ENCODE data around the gene DVL1. TPM values are rescaled to one million over a fixed set of nuclear protein-coding genes. Genes with fewer than 3 reads are reported as not detected.

Gene DVL1
- total RNA-seq, 1 donor from 2014 or later: 55.0 TPM

DNA sequence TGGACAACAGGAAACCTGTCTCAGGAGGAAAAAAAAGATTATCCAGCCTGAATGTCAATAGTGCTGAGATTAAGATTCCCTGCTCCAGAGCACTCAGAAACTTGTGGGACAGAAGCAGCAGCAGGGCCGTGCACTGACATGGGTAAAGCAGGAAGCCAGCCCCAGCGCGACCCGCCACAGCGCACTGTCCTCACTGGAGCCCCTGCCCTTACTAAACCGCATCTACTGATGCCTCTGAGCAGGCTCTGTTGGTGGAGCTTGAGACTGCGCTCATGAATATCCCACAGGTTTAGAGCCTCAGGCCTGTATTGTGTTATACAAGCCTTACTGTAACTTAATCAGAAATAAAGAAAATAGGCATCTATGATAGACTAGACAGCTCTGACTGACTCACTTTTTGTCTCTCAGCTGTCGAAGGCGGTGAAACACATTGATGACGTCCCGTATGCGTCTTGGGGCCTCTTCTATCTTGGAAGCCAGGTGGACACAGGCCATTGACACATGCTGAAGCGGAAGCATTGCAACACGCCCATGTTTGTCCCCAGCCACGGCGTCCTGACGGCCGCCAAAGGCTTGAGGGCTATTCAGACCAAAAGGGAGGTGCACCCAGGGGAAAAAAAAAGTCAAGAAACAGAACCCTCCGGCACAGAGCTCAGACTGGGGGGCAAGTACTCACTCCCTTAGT is 48.8 kb upstream of the DVL1 start:
- no peaks in the 10 kb centered on the region for H3K9me3 ChIP-seq (ENCODE audit: insufficient read depth, low read depth, low read length)

DNA sequence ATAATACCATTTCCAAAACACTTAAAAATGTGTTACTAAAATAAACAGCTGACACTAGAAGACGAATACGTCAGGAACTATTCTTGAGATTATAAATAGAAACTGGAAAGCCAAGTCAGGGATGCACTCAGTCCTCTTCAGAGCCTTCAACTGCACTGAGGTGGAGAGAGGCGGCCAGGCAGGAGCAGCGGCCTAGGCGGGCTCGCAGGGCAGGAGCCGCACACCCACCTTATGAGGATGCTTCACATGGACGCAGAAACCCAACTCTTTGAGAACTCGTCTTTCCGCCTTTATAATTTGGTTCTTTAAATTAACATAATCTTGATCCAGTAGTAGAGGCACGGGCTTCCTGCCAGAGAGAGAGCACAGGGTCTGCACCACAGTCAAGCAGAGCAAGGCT is 45.9 kb upstream of the DVL1 start:
- peaks cover 20% of the 10 kb centered on the region for H3K36me3 Mint-ChIP-seq (ENCODE audit: low read depth, unreplicated experiment)
- Histone ChIP-seq H3K4me2 (ENCODE audit: low read length) (no peak overlapping the region), H3K79me2 (ENCODE audit: insufficient read depth, low read length) (peaks cover 90% of the 10 kb centered on the region), H3K36me3 (ENCODE audit: insufficient read depth, low read length) (peaks cover 55% of the 10 kb centered on the region), H3K27me3 (ENCODE audit: insufficient read depth, low read length) (no peaks in the 10 kb centered on the region), H3K4me1 (ENCODE audit: insufficient read depth, low read length) (peaks cover 17% of the 10 kb centered on the region), H3K27ac (ENCODE audit: low read depth, low read length) (no peak overlapping the region), H3K4me3 (ENCODE audit: insufficient read depth, low read depth, low read length) (no peak overlapping the region), H2AFZ (ENCODE audit: low read depth, low read length) (no peak overlapping the region), H4K20me1 (ENCODE audit: insufficient read depth, low read length) (peaks cover 67% of the 10 kb centered on the region), H3K9me3 (ENCODE audit: insufficient read depth, low read depth, low read length) (no peaks in the 10 kb centered on the region), H3K9ac (ENCODE audit: low read length) (no peak overlapping the region)
- peak overlapping the region; percentile 30 for H3K4me3 Mint-ChIP-seq (ENCODE audit: unreplicated experiment)
- TF ChIP-seq, protein P1, sequence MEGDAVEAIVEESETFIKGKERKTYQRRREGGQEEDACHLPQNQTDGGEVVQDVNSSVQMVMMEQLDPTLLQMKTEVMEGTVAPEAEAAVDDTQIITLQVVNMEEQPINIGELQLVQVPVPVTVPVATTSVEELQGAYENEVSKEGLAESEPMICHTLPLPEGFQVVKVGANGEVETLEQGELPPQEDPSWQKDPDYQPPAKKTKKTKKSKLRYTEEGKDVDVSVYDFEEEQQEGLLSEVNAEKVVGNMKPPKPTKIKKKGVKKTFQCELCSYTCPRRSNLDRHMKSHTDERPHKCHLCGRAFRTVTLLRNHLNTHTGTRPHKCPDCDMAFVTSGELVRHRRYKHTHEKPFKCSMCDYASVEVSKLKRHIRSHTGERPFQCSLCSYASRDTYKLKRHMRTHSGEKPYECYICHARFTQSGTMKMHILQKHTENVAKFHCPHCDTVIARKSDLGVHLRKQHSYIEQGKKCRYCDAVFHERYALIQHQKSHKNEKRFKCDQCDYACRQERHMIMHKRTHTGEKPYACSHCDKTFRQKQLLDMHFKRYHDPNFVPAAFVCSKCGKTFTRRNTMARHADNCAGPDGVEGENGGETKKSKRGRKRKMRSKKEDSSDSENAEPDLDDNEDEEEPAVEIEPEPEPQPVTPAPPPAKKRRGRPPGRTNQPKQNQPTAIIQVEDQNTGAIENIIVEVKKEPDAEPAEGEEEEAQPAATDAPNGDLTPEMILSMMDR (IDR thresholded peaks at IDR 0.05; ENCODE audit: insufficient read depth, low read depth, low read length): no peak
- TF ChIP-seq EZH2 (IDR thresholded peaks at IDR 0.05; ENCODE audit: insufficient read depth, low read length): no peak
- peaks cover 14% of the 10 kb centered on the region for H3K4me1 Mint-ChIP-seq (ENCODE audit: low read depth, unreplicated experiment)
- FAIRE-seq (no peak), DNase-seq (ENCODE audit: low read depth) (no peak)
- H3K27me3 Mint-ChIP-seq (ENCODE audit: low read depth, unreplicated experiment): no peaks in the 10 kb centered on the region
- no peaks in the 10 kb centered on the region for H3K9me3 Mint-ChIP-seq (ENCODE audit: unreplicated experiment)
- peak overlapping the region; percentile 75 for H3K27ac Mint-ChIP-seq (ENCODE audit: unreplicated experiment)

More for the DNA sequence above, 48.8 kb upstream of the DVL1 start:
- Mint-ChIP-seq H3K27me3 (ENCODE audit: low read depth, unreplicated experiment) (no peaks in the 10 kb centered on the region), H3K4me1 (ENCODE audit: low read depth, unreplicated experiment) (peaks cover 36% of the 10 kb centered on the region), H3K9me3 (ENCODE audit: unreplicated experiment) (no peaks in the 10 kb centered on the region), H3K36me3 (ENCODE audit: low read depth, unreplicated experiment) (peaks cover 24% of the 10 kb centered on the region), H3K4me3 (ENCODE audit: unreplicated experiment) (peak overlapping the region; percentile 99), H3K27ac (ENCODE audit: unreplicated experiment) (peak overlapping the region; percentile 96)
- no peak for FAIRE-seq
- Histone ChIP-seq H3K4me3 (ENCODE audit: insufficient read depth, low read depth, low read length) (peak overlapping the region; percentile 90), H3K9ac (ENCODE audit: low read length) (peak overlapping the region; percentile 95), H3K4me2 (ENCODE audit: low read length) (peak overlapping the region; percentile 99), H4K20me1 (ENCODE audit: insufficient read depth, low read length) (peaks cover 64% of the 10 kb centered on the region), H3K4me1 (ENCODE audit: insufficient read depth, low read length) (peaks cover 32% of the 10 kb centered on the region), H3K36me3 (ENCODE audit: insufficient read depth, low read length) (peaks cover 36% of the 10 kb centered on the region), H2AFZ (ENCODE audit: low read depth, low read length) (no peak overlapping the region), H3K27ac (ENCODE audit: low read depth, low read length) (peak overlapping the region; percentile 78), H3K27me3 (ENCODE audit: insufficient read depth, low read length) (no peaks in the 10 kb centered on the region), H3K79me2 (ENCODE audit: insufficient read depth, low read length) (peaks cover 91% of the 10 kb centered on the region)
- TF ChIP-seq EZH2 (IDR thresholded peaks at IDR 0.05; ENCODE audit: insufficient read depth, low read length): no peak
- TF ChIP-seq, protein P1 (IDR thresholded peaks at IDR 0.05; ENCODE audit: insufficient read depth, low read depth, low read length): no peak
- peak; percentile 28 for DNase-seq (ENCODE audit: low read depth)

DNA sequence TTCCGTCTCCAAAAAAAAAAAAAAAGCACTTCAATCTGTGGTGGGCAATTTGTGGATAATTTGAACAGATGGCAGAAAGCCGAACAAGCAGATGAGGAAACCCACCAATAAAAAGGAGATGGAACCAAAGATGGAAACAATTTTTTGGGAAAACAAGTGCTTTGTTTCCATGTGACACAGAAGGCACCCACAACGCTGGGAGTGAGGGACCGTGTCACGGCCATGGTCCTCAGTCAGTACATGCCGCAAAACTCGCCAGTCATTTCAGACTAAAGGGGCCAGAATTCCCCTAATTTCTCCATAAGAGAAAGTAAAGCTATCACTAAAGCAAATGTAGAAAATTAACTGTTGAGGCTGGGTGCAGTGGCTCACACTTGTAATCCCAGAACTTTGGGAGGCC is 44.9 kb upstream of the DVL1 start:
- no peak for FAIRE-seq

More for the DNA sequence above, 44.9 kb upstream of the DVL1 start:
- H3K27me3 ChIP-seq (ENCODE audit: insufficient read depth, low read length): no peaks in the 10 kb centered on the region
- H3K4me3 Mint-ChIP-seq (ENCODE audit: unreplicated experiment): no peak overlapping the region
- peaks cover 67% of the 10 kb centered on the region for H4K20me1 ChIP-seq (ENCODE audit: insufficient read depth, low read length)
- no peak overlapping the region for H3K9ac ChIP-seq (ENCODE audit: low read length)
- no peak for DNase-seq (ENCODE audit: low read depth)
- no peaks in the 10 kb centered on the region for H3K9me3 Mint-ChIP-seq (ENCODE audit: unreplicated experiment)
- no peak for TF ChIP-seq EZH2 (IDR thresholded peaks at IDR 0.05; ENCODE audit: insufficient read depth, low read length)
- TF ChIP-seq, protein P1 (IDR thresholded peaks at IDR 0.05; ENCODE audit: insufficient read depth, low read depth, low read length): no peak
- H3K36me3 Mint-ChIP-seq (ENCODE audit: low read depth, unreplicated experiment): peaks cover 24% of the 10 kb centered on the region
- H3K27me3 Mint-ChIP-seq (ENCODE audit: low read depth, unreplicated experiment): no peaks in the 10 kb centered on the region
- no peak overlapping the region for H3K27ac Mint-ChIP-seq (ENCODE audit: unreplicated experiment)
- peaks cover 86% of the 10 kb centered on the region for H3K79me2 ChIP-seq (ENCODE audit: insufficient read depth, low read length)
- H3K4me2 ChIP-seq (ENCODE audit: low read length): no peak overlapping the region
- H3K36me3 ChIP-seq (ENCODE audit: insufficient read depth, low read length): peaks cover 63% of the 10 kb centered on the region
- no peak overlapping the region for H2AFZ ChIP-seq (ENCODE audit: low read depth, low read length)
- peaks cover 12% of the 10 kb centered on the region for H3K4me1 Mint-ChIP-seq (ENCODE audit: low read depth, unreplicated experiment)
- H3K4me1 ChIP-seq (ENCODE audit: insufficient read depth, low read length): peaks cover 12% of the 10 kb centered on the region
- no peak overlapping the region for H3K27ac ChIP-seq (ENCODE audit: low read depth, low read length)
- H3K9me3 ChIP-seq (ENCODE audit: insufficient read depth, low read depth, low read length): no peaks in the 10 kb centered on the region
- H3K4me3 ChIP-seq (ENCODE audit: insufficient read depth, low read depth, low read length): no peak overlapping the region
